ENCODE results near the gene ADARB2.
"Not testable (repeated sequence)": the region's sequence is repeated elsewhere in the genome, so short reads cannot be mapped to it uniquely, and the experiment has no call there.

The ADARB2 gene

GRCh38 chr10:1168763-1169162 is 568.6 kb downstream of the ADARB2 start:
- DNase-seq (ENCODE audit: low read depth), result no peak

DNA sequence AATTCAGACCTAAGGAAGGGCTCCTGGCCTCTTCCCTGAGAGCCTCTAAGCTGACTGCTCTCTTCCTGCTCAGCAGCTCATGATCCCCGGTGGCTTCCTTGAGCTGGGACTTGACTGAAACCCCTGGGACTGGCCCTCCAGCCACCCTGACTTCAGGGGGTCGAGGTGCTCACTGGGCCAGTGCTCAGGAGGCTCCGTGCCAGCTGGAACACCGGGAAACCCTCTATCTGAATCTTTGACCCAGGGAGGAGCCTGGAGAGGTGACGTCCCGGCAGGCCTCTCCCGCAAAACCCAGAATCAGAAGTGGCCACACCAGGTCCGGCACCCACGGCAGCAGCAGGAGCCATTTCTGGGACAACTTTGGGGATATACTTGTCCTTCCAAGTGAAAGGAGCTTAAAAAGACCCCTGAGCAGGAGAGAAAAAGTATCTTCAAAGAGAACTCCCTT is 570.5 kb downstream of the ADARB2 start:
- no peak for DNase-seq (ENCODE audit: low read depth)

DNA sequence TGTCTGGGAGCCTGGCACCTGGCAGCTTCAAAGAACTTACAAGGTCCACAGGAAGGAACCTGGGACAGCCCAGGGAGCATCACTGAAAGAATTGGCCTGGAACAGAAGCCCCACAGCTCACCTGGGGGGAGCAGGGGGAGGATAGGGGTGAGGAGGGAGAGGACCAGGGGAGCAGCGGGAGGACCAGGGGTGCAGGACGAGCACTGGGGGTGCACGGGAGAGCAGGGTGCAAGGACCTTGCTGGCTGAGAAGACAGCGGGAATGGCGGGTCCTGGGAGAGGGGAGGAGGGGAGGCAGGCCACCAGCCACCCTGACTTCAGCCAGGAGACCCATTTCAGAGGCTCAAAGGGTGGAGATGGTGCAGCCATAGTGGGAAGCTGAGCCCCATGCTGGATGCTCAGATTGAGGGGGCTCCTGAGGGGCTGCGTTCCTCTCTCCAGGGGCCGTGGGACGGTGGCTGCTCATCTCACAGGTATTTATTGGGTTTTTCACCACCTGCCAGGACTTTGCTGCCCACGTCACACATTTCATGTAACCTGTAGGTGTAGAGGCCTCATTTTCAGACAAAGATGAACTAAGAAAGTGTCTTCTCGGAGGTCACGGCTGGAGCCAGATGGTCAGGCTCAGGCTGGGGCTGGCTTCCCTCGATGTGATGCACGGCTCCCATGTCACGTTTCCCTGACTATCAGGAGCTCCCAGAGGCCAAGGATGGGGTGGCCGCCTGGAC is 571.1 kb downstream of the ADARB2 start:
- no peak for DNase-seq (ENCODE audit: low read depth)

- no peak for DNase-seq (ENCODE audit: low read depth)
Observed at GRCh38 chr10:1163831-1164230, 573.5 kb downstream of the ADARB2 start.

- DNase-seq (ENCODE audit: low read depth), result no peak
Observed at GRCh38 chr10:1163204-1163660, 574.1 kb downstream of the ADARB2 start.

- no peak for DNase-seq (ENCODE audit: low read depth)
Observed at GRCh38 chr10:1162481-1163203, 574.7 kb downstream of the ADARB2 start.

DNA sequence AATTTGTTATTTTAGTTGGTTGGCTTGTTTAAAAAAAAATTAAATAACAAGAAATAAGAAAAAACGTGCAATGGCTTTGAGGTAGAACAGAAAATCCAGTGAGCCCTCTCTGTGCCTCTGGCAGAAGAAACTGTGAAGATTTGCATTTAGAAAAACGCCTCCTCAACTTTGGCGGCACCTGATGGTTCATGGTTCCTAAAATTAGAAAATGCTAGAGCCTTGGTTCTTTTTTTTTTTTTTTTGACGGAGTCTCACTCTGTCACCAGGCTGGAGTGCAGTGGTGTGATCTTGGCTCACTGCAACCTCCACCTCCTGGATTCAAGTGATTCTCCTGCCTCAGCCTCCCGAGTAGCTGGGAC is 576.0 kb downstream of the ADARB2 start:
- not testable (repeated sequence) for DNase-seq (ENCODE audit: low read depth)

GRCh38 chr10:1160561-1161314 is 576.6 kb downstream of the ADARB2 start:
- DNase-seq (ENCODE audit: low read depth), result no peak

GRCh38 chr10:1159131-1160061 is 577.9 kb downstream of the ADARB2 start:
- no peak for DNase-seq (ENCODE audit: low read depth)

DNA sequence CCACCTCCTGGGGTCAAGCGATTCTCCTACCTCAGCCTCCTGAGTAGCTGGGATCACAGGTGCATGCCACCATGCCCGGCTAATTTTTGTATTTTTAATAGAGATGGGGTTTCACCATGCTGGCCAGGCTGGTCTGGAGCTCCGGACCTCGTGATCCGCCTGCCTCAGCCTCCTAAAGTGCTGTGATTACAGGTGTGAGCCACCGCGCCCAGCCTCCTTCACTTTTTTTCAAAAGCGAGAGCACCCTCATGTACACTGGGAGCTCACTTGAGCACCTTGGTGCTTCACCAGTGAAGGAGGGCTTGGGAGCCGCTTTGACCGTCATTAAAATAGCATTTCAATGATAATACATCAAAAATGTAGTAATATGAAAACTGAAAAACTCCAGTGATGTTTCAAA is 578.8 kb downstream of the ADARB2 start:
- not testable (repeated sequence) for DNase-seq (ENCODE audit: low read depth)

- no peak for DNase-seq (ENCODE audit: low read depth)
Observed at GRCh38 chr10:1158066-1158465, 579.3 kb downstream of the ADARB2 start.

DNA sequence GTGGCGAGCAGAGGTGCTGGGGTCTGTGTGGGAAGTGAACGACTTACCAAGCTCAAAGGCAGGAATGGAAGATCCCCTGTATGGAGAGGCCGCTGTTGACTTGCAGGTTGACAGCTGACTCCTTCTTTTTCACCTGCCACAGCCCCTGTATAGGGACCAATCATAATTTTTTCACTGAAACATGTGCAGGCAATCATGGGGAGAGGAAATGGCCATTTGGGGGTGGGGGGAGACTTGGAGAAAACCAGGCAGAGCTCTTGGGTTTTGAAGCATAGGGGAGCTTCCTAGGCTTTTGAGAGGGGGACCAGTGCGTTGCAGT is 579.8 kb downstream of the ADARB2 start:
- DNase-seq (ENCODE audit: low read depth), result no peak

DNA sequence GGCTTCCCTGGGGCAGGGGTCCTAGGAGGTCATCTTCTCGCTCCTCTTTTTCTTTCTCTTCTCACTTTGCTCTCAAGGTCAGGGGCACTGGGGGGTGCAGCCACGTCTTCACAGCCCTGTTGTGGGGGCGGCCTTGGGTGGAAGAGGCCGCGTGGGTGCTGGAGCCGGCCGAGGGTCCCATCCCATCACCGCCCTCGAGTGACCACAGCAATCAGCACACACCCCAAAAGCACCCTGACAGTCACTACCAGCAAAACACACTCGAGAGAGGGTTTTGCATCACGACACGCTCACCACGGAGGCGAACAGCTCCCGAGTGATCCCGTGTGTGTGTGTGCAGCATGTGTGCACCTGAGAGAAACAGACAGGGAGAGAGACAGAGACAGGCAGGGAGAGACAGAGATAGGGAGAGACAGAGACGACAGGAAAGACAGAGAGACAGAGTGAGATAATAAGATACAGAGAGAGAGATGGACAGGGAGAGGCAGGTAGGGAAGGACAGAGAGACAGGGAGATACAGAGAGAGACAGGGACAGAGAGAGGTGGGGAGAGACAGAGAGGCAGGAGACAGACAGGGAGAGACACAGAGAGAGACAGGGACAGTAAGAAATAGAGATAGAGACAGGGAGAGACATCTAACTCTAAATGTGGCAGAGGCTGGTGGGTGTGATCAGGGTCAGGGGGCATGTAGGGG is 580.3 kb downstream of the ADARB2 start:
- DNase-seq (ENCODE audit: low read depth), result no peak

- DNase-seq (ENCODE audit: low read depth), result no peak
Observed at GRCh38 chr10:1156616-1156886, 580.8 kb downstream of the ADARB2 start.

DNA sequence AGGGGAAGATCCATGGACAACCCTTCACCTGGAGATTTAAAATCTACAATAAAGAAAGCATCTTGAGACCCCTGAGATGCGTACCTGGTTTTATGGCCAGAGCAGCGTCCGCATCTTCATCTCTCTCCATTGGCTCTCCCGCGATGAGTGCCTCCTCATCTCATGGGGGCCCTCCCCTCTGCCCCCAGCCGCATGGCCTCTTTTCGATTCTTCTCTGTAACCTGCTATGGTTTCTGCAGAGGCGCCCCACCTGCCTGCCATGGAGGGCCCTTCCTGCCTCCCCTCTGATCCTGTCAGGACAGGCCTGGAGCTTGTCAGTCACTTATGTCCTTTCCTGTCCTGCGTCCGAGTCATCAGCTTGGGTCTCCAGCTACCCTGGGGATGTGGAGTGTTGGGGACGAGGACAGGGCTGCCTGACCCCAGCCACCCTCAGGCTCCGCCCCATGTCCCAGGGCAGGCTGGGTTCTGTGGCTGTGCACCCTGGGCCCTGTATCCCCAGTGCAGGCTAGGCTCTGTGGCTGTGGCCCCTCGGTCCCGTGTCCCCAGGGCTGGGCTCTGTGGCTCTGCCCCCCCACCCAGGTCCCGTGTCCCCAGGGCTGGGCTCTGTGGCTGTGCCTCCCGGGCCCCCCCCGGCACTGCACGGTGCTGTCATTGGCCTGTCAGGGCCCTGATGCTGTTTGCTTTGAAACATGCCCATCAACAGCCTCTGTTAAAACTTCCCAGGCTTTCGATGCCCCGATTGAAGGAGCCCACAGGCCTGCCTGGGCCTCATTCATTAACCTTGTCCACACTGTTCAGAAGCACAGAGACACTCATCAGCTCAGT is 581.3 kb downstream of the ADARB2 start:
- DNase-seq (ENCODE audit: low read depth), result no peak

DNA sequence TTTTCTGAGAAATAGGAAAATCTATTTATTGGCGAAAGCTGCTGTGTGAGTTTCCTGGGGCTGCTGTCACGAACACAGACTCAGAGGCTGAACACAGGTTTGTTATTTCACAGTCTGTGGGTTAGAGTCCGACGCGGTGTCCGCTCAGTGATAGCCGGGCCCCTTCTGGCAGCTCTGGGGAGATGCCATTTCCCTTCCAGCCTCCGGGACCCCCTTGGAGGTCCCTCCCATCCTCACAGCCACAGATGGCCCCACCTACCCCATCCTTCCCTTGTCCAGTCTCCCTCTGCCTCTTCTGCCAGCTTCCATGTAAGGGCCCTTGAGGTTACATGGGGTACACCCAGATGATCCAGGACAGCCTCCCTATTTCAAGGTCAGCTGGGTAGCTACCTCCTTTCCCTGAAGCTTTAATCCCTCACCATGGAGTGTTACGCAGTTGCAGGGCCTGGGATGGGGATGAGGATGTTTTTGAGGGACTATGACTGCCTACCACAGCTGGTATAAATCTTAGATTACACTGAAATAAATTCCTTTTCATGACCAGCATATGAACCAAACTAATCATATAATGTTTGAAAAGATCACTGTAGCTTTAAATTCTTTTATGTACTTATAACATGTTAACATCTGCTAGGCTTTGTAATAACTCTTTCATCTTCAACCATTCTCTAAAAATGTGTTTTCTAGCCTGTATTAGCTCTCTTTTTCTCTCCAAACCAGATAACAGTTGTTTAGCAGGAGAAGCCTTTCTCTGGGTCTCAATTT is 582.6 kb downstream of the ADARB2 start:
- no peak for DNase-seq (ENCODE audit: low read depth)

GRCh38 chr10:1153805-1154351 is 583.4 kb downstream of the ADARB2 start:
- no peak for DNase-seq (ENCODE audit: low read depth)

- DNase-seq (ENCODE audit: low read depth), result no peak
Observed at GRCh38 chr10:1153251-1153763, 584.0 kb downstream of the ADARB2 start.
